Testis (tissue), 2 donors: Measurements from ENCODE around the gene PCDHA7.

Source experiments
- CTCF ChIP-seq, 3 experiments: fragments of 450-650 bp in 2 of 3; fragments of 200-600 bp in 1 of 3; sonication (generic) in 1 of 3; IDR thresholded peaks; one replicate each; pipeline ENCODE4 v1.5.1; 2016 to 2019; ENCODE audit warnings: antibody characterized with exemption in 3 of 3, mild to moderate bottlenecking in 2 of 3, moderate library complexity in 1 of 3
- POLR2A ChIP-seq: fragments of 450-650 bp; IDR thresholded peaks from one replicate; pipeline ENCODE4 v1.6.1; 2017; ENCODE audit warnings: antibody characterized with exemption, mild to moderate bottlenecking, moderate library complexity

GRCh38 chr5:140821375-140822280, 12.4 kb upstream of the PCDHA7 start, which contains the start of gene PCDHA5:
- TF ChIP-seq CTCF (IDR thresholded peaks at IDR 0.05) (peak in 2 of 3 experiments; percentile 43 to 47), POLR2A (no peak)
